Measurements from ENCODE around the gene WSB1.

DNA sequence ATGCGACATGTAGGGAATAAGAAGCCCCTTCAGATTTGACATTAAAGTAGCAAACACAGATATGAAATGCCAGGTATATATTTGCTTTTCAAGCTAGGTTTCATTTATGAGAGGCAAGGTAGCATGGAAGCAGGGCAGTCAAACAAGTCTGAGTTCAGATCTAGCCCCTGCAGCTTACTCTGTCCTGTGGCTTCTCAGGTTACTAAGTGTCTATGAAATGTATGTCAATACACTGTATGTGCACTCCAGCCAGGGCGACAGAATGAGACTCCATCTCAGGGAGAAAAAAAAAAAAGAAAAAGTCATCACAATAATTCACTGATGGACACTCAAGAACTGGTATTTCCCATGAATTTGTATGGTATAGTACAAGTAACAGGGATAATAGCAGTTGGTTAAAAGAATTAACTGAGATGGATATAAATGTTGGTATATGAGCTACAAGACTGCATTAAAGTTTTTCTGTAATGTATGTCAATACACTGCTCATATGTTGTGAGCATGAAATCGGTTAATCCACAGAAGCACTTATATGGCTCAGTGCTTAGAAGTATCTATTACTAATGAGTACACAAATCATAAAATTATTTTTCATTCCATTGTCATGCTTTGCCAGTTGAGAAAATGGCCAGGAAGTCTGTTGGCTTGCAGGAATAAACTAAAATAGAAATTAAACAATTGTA, 2.9 kb upstream of the WSB1 start:
- TF ChIP-seq, protein P1, sequence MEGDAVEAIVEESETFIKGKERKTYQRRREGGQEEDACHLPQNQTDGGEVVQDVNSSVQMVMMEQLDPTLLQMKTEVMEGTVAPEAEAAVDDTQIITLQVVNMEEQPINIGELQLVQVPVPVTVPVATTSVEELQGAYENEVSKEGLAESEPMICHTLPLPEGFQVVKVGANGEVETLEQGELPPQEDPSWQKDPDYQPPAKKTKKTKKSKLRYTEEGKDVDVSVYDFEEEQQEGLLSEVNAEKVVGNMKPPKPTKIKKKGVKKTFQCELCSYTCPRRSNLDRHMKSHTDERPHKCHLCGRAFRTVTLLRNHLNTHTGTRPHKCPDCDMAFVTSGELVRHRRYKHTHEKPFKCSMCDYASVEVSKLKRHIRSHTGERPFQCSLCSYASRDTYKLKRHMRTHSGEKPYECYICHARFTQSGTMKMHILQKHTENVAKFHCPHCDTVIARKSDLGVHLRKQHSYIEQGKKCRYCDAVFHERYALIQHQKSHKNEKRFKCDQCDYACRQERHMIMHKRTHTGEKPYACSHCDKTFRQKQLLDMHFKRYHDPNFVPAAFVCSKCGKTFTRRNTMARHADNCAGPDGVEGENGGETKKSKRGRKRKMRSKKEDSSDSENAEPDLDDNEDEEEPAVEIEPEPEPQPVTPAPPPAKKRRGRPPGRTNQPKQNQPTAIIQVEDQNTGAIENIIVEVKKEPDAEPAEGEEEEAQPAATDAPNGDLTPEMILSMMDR (conservative IDR thresholded peaks at IDR 0.05; ENCODE audit: low read depth, low read length) = no peak
- no peak for TF ChIP-seq EZH2 (IDR thresholded peaks at IDR 0.05; ENCODE audit: borderline replicate concordance, low read depth, low read length, poor library complexity, severe bottlenecking)

All from A673 (cell line).